ENCODE data around the gene DGLUCY. TPM values are rescaled to one million over a fixed set of nuclear protein-coding genes. Genes with fewer than 3 reads are reported as not detected.
"Not testable (repeated sequence)": the region's sequence is repeated elsewhere in the genome, so short reads cannot be mapped to it uniquely, and the experiment has no call there.

DGLUCY gene
- polyA plus RNA-seq, 4 donors, result 27.8 to 82.5 (median 74.9) TPM

DNA sequence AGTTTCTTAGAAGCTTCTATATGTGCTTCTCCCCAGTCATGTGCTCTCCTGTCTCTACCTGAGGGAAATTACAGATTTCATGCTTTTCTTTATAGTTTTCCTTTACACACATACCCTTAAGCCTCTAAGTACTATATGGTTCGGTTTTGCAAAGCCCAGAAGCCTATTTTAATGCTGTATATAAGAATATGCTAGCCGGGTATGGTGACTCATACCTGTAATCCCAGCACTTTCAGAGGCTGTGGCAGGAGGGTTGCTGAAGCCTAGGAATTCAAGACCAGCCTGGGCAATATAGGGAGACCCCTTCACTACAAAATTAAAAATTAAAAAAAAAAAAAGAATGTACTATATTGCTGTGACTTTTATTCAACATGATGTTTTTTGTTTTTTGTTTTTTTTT is 15.4 kb downstream of the DGLUCY start:
- DNase-seq (ENCODE audit: low read depth in 4 of 4, low spot score in 3 of 4), result no peak

DNA sequence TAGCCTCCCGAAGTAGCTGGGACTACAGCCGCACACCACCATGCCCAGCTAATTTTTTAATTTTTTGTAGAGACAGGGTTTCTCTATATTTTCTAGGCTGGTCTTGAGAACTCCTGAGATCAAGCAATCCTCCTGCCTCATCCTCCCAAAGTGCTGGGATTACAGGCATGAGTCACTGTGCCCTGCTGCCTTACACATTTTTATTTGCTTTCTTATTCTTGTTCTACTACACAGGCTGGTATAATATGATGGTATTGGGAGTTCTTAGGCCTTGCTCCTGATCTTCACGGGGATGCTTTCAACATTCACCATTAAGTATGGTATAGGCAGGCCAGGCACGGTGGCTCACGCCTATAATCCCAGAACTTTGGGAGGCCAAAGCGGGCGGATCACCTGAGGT is 21.2 kb downstream of the DGLUCY start:
- DNase-seq (ENCODE audit: low read depth in 4 of 4, low spot score in 3 of 4), result no peak

DNA sequence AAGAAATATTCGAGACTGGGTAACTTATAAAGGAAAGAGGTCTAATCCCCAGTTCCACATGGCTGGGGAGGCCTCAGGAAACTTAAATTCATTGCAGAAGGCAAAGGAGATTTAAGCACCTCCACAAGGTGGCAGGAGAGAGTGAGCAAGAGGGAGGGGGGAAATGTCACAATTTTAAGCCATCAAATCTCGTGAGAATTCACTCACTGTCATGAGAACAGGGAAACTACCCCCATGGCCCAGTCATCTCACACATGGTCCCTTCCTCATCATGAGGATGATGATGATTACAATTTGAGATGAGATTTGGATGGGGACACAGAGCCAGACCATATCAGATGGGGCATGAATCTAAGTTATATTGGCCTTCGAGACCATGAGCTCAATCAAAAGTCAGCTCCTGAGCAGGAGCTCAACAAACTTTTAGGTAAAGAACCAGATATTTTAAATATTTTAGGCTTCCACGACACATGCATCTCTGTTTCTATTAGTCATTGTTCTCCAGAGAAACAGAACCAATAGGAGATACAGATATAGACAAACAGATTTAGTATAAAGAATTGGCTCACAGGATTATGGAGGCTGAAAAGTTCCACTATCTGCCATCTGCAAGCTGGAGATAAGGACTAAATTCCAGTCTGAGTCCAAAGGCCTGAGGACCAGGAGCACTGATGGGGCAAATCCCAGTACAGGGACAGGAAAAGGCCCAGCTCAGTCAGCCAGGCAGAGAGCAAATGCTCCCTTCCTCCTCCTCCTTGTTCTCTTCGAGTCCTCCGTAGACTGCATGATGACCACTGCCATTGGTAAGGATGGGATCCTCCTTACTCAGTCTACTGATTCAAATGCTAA is 24.9 kb downstream of the DGLUCY start:
- DNase-seq (ENCODE audit: low read depth in 4 of 4, low spot score in 3 of 4), result no peak

DNA sequence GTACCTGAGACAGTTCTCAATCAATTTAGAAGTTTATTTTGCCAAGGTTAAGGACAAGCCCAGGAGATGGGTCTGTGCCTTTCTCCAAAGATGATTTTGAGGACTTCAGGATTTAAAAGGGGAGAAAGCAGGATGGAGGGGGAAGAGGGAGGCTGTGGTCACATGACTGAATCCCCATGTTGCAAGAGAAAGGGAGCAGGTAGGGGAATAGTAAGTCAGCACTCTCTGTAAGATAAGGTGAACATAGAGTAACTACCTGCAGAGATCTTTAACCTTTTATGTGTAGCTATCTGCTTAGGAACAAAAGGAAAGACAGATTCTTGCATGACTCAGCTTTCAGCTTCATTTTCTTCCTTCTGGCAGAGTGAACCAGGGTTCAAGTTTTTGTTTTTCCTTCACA is 25.9 kb downstream of the DGLUCY start:
- DNase-seq (ENCODE audit: low read depth in 4 of 4, low spot score in 3 of 4), result no peak

DNA sequence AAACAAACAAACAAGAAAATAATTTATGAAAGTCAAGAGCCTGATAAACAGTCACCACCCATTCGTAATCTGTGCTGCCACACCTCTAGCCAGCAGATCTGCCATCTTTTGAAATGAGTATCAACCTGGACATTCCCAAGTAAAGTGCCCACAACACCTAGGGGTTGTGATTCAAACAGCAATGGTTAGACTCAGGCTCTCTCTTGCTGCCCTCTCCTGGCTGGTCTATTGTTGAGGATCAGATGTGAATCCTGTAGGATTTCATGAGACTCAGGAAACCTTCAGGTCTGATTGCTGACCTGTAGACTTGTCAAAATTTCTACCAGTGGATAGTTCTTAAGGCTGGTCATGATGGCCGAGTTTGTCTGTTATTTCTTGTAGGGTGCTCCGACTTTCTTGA is 26.8 kb downstream of the DGLUCY start:
- no peak for DNase-seq (ENCODE audit: low read depth in 4 of 4, low spot score in 3 of 4)

DNA sequence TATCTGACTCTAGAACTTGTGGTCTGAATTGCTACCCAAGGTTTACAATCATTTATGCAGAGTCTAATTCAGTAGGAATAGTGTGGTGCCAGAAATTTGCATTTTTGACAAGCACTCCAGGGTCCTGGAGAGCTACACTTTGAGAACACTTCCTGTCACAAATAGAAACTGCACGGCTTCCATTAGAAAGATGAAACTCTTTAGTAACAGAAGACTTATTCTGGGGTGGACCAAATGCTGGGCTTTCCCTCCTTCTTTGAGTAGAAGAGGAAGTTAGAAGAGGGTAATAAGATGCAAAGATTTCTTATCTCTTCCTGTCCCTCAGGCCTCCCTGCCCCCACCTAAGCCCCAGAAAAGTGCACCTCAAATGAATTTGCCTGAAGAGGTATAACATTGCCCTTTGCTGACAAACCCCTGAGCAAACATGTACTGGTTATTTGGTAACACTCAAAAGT is 28.4 kb downstream of the DGLUCY start:
- no peak for DNase-seq (ENCODE audit: low read depth in 4 of 4, low spot score in 3 of 4)

DNA sequence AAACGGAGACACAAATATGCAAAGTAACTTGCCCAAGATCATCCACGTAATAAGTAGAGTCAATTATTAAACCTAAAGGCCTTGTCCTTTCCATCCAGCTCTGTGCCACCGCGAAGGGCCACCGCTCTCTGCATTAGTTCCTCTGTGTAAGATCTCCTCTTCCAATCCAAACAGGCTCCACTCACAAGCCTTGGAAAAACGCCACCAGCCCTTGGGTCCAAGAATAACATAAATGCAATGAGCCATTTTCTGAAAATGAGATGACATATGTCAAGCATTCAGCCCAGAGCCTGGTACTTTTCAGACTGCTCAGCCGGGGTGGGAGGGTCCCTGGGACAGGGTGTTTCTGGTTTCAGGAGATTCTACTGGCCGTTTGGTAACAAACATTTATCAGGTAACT is 30.0 kb downstream of the DGLUCY start:
- no peak for DNase-seq (ENCODE audit: low read depth in 4 of 4, low spot score in 3 of 4)

DNA sequence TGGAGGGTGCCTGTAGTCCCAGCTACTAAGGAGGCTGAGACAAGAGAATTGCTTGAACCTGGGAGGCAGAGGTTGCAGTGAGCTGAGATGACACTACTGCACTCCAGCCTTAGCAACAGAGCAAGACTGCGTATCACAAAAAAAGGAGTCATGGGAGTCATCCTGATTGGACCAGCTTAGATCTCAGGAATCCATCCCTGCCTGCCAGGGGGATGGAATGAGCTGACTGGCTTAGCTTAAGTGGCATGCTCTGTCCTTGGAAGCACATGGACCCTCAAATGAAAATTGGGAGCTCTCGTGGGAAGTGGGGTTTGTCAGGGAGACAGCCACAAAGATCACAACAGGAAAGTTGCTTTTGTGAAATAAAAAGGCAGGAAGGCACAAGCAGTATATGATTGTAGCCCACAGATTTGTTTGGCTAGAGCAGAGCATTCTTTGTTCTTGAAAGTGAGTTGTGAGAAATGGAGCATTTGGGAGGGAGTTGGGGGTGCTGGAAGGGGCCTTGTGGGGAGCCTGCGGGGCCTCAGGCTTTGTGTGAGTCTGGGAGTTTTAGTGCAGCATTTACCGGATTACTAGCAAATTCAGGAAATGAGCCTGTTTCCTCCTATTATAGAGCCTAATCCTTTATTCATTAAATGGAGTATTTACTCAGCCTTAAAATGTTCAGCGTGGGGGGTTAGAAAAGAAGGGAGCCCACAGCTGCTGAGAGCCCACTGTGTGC is 30.7 kb downstream of the DGLUCY start:
- DNase-seq (ENCODE audit: low read depth in 4 of 4, low spot score in 3 of 4), result no peak

DNA sequence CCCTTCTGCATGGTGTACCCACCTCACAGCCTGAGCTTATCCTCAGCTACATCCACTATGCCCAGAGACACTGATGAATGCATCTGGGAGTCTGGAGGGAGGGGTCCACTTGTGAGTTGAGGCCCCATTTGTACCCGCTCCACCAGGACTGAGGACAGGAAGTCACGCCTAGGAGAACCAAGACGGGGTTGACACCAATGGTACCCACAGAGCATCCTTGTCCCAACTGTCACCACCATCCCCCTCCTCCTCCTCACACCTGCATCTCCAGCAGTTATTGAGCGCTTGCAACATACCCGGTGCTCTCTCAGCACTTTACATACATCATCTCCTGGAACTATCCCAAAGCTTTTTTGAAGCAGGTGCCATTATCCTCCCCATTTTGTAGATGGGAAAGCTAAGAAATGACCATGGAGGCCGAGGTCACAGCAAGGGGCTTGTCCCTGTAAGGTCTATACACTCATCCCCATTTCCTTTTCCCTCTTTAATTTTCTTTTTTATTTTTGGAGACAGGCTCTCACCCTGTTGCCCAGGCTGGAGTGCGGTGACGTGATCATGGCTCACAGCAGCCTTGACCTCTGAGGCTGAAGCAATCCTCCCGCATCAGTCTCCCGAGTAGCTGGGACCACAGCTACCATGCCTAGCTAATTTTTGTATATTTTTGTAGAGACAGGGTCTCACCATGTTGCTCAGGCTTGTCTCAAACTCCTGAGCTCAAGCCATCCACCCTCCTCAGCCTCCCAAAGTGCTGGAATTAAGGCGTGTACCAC is 31.7 kb downstream of the DGLUCY start:
- no peak for DNase-seq (ENCODE audit: low read depth in 4 of 4, low spot score in 3 of 4)

DNA sequence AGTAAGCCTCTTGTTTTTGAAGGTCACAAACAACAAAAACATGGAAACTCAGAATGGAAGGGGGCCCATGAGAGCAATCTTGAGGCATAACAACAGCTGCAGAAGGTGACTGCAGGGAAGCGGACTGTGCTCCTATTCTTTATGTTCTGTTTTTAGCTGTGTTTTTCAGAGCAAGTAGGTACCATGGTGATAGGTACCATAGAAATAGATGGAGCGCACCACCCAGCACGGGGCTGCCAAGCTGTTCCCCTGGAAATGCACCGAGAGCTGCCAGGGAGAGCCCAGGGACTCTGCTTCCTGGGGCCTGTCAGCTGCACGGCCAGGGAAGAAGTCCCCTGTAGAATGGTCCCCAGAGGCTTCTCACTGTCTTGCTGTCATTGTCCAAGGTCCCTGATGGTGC is 32.8 kb downstream of the DGLUCY start:
- DNase-seq (ENCODE audit: low read depth in 4 of 4, low spot score in 3 of 4), result no peak

DNA sequence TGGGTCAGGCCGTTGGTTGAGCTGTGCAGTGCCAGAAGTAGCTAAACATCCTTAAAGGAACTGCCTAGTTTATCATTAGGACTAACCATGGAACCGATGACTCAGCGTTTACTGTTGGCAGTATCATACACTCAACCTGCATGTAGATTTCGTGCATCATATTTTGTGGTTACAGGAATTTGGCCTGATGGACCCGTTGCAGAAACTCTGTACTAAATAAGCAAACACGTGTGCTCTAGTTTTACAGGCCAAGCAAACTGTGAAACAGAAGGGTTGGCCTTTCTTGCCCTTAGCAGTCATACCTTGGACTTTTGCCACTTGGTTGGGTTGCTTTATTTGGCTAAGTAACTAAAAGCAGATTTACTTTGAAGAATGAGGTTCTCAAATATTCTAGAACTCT is 35.6 kb downstream of the DGLUCY start:
- DNase-seq (ENCODE audit: low read depth in 4 of 4, low spot score in 3 of 4), result no peak

DNA sequence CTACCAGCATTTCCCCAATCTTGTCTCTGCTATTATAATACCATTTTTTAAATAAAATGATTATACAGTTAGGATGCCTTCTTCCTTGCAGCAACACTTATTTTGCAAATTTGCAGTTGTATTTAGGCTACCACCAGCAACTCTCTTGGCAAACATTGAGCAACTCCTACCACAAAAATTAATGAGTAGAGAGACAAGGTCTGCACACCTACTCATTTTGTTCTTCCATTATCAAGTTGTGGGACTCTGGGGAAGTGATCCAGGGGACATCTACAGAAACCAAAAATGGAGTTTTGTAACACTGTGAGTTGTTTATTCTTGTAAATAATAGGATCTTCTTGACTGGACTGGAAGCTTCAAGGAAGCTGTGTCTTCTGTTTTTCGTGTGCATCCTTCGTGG is 38.6 kb downstream of the DGLUCY start:
- DNase-seq (ENCODE audit: low read depth in 4 of 4, low spot score in 3 of 4), result no peak

DNA sequence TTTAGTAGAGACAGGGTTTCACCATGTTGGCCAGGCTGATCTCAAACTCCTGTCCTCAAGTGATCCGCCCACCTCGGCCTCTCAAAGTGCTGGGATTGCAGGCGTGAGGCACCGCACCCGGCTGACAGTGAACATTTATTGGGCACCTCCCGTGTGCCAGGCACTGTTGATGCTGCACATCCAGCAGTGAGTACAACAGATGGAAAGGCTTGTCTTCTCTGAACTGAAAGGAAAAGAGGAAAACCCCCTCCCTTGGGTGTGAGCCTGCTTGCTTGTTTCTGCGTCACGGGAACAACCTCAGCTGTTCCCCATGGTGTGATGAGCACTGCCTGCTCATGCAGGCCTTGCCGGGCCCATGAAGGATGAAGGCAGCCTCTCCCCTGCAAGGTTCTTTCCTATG is 39.5 kb downstream of the DGLUCY start:
- DNase-seq (ENCODE audit: low read depth in 4 of 4, low spot score in 3 of 4), result no peak

DNA sequence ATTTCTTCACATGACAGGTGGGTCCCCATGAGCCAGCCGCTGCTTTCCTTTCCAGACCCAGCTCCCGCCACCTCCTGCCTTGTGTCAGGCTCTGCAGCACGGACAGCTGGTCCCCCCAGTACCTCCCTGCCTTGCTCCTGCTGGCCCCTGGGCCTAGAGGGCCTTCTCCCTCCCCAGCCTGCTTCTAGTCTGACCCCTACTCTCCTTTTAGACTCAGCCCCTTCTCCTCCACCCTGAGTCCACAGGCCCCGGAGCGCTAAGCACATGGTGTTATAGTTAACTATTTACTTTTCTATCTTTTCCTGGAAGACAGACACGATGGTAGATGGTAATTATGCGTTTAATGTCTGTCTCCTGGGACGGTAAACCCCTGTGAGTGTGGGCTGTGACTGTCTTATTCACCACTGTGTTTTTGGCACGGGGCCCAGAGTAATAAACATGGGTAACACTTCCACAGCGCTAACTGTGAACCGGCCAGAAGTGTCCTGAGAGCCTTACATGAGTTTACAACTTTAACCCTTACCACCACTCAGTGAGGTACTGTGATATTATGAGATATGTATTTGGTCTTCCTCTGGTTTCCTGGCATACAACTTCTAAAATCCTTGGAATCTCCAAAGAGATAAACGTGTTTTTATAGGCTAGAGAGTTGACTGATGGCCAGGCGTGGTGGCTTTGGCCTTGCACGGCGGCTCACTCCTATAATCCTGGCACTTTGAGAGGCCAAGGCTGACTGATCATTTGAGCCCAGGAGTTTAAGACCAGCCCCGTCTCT is 41.2 kb downstream of the DGLUCY start:
- peak in 3 of 4 donors; percentile 49 to 55 (median 54) for DNase-seq (ENCODE audit: low read depth in 4 of 4, low spot score in 3 of 4)

DNA sequence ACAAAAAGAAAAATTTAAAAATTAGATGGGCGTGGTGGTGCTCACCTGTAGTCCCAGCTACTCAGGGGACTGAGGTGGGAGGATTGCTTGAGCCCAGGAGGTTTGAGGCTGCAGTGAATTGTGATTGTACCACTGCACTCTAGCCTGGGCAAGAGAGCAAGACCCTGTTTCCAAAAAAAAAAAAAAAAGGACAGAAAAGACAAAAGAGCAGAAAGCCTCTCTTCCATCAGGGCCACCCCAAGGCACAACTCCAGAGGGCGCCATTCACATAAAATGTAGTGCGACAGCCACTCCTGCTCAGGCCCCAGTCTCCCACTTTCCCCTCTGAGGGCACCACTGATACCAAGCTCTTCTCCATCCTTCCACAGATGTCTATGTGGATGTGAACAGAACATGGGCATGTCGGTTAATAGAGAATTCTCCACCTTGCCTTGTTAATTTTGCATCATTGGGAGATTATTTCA is 41.8 kb downstream of the DGLUCY start:
- no peak for DNase-seq (ENCODE audit: low read depth in 4 of 4, low spot score in 3 of 4)

DNA sequence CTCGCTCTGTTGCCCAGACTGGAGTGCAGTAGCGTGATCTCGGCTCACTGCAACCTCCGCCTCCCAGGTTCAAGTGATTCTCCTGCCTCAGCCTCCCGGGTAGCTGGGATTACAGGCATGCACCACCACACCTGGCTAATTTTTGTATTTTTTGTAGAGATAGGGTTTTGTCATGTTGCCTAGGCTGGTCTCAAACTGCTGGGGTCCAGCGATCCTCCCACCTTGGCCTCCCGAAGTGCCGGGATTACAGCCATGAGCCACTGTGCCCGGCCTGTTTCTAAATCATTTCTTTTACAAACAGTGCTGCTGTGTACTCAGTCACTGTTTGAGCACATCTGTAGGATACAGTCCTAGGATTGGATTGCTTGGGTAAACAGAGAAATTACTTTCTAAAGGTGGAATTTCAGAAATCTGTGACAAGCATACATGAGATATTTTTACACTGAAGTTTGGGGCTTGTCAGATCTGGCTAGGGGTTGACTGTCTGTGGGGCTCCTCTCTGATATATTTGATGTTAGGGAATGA is 42.3 kb downstream of the DGLUCY start:
- not testable (repeated sequence) for DNase-seq (ENCODE audit: low read depth in 4 of 4, low spot score in 3 of 4)

DNA sequence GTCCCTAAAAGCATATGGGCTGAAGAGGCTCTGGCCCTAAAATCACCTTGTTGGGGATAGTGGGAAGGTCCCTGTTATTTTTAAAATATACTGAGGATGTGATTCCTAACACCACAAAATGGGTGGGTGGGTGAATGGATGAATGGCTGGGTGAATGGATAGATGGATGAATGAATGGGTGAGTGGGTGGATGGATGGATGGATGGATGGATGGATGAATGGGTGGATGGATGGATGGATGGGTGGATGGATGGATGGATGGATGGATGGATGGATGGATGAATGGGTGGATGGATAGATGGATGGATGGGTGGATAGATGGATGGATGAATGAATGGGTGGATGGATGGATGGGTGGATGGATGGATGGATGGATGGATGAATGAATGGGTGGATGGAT is 43.0 kb downstream of the DGLUCY start:
- DNase-seq (ENCODE audit: low read depth in 4 of 4, low spot score in 3 of 4), result not testable (repeated sequence)

DNA sequence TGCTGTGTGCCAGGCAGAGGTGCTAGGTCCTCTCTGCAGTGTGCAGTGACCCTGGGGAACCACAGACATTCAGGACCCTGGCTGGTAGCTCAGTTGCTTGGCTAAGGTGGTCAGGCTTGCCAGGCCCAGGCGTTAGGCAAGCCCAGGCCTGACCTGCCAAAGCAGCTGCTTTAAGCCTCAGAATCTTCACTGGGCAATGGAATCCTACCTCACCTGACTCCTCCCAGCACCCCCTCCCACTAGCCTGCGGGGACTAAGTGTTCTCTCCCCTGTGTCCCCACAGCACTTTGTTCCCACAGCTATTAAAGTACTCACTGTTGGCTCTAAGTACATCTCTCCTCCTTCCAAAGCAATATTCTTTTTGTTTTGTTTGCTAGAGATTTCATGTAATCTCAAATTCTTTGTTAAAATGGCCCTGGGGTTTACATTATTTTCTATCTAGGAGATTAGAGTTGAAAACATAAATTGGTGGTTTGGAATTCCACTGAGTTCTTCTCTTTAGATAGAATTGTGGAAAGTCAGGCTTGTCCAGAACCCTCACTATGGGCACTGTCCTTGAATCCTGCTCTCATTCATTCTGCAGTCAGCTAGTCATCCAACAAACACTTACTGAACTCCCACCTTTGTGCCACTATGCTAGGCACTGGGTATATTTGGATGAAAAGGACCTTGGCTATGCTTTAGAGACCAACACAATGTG is 44.4 kb downstream of the DGLUCY start:
- no peak for DNase-seq (ENCODE audit: low read depth in 4 of 4, low spot score in 3 of 4)

DNA sequence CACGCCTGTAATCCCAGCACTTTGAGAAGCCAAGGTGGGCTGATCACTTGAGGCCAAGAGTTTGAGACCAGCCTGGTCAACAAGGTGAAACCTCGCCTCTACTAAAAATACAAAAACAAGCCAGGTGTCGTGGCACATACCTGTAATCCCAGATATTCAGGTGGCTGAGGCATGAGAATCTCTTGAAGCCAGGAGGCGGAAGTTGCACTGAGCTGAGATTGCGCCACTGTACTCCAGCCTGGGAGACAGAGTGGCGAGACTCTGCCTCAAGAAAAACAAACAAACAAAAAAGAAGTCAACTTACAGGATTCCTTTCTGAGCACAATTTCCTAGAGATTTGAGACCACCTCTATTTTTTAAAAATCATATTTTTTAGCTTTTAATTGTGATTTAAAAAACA is 45.3 kb downstream of the DGLUCY start:
- DNase-seq (ENCODE audit: low read depth in 4 of 4, low spot score in 3 of 4), result no peak

DNA sequence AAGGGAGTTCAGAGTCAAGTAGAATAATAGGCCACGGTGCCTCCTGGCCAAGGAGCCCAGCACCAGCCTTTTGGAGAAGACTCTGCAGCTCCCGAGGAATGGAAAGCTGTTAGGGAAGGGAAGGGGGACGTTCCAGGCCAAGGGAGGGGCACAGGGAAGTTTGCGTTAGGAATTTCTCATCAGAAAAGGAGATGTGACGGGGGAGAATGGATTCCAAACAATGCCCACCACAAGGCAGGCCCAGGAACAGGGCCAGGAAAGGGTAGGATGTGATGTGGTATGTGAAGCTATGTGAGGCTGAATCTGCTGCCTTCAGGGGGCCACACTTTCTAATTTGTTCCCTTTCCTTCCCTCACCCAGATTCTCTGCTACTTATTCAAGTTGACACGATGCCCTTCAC is 46.0 kb downstream of the DGLUCY start:
- no peak for DNase-seq (ENCODE audit: low read depth in 4 of 4, low spot score in 3 of 4)
